ENCODE measurements around the gene GRID2. TPM values are rescaled to one million over a fixed set of nuclear protein-coding genes. Genes with fewer than 3 reads are reported as not detected.

GRID2 gene
- total and polyA plus RNA-seq, 2 of the 4 experiments (the other 2 are of a cell fraction) = under 0.01 TPM; not detected in 1

DNA sequence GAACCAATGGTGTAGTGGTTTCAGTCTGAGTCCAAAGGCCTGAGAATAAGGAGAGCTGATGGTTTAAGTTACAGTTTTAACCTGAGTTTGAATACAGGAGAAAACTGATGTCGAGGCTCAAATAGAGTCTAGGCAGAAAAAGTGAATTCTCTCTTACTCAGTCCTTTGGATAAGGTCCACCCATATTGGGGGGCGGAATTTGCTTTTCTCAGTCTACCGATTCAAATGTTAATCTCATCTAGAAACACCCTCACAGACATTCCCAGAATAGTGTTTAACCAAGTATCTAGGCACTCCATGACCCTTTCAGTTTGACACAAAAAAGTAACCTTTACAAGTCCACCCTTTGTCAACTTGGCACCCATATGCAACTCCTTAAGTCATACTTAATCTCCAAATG is 216.0 kb downstream of the GRID2 start:
- no peaks in the 10 kb centered on the region for H4K20me1 ChIP-seq (ENCODE audit: insufficient read depth, low read length)
- H2BK15ac ChIP-seq (ENCODE audit: low read depth, low read length) = no peak overlapping the region

More for the DNA sequence above, 216.0 kb downstream of the GRID2 start:
- Histone ChIP-seq H3K27me3 (ENCODE audit: control insufficient read depth, insufficient read depth, low read length) (no peaks in the 10 kb centered on the region), H3K4me3 (ENCODE audit: insufficient read depth, low read depth, low read length) (no peak overlapping the region), H2AK5ac (ENCODE audit: low read depth, low read length) (no peak overlapping the region), H3K79me1 (ENCODE audit: low read depth in 1 of 2, low read length in 2 of 2) (no peaks in the 10 kb centered on the region), H3K9me3 (ENCODE audit: control insufficient read depth, insufficient read depth, low read length) (no peaks in the 10 kb centered on the region), H3K27ac (ENCODE audit: insufficient read depth, low read length) (no peak overlapping the region), H2BK120ac (ENCODE audit: low read depth, low read length) (no peak overlapping the region), H2BK20ac (ENCODE audit: low read depth, low read length) (no peak overlapping the region), H3K36me3 (ENCODE audit: control insufficient read depth, insufficient read depth, low read length) (no peaks in the 10 kb centered on the region), H3K4me2 (ENCODE audit: low read depth, low read length) (no peak overlapping the region), H3K4ac (ENCODE audit: low read depth, low read length) (no peak overlapping the region), H3K14ac (replicated peaks; ENCODE audit: low read depth, low read length) (no peak overlapping the region), H2BK5ac (ENCODE audit: low read depth, low read length, poor library complexity, severe bottlenecking) (no peak overlapping the region), H3K9ac (ENCODE audit: low read depth, low read length) (no peak overlapping the region), H3K4me1 (ENCODE audit: control insufficient read depth, insufficient read depth, low read length) (no peaks in the 10 kb centered on the region), H4K8ac (ENCODE audit: low read depth in 2 of 2, low read length in 2 of 2) (no peak overlapping the region), H3K9me1 (ENCODE audit: insufficient read depth, low read length) (no peaks in the 10 kb centered on the region), H2AK9ac (replicated peaks; ENCODE audit: low read depth, low read length, poor library complexity) (no peak overlapping the region), H4K5ac (ENCODE audit: low read depth, low read length) (no peak overlapping the region), H4K91ac (ENCODE audit: insufficient read depth, low read depth, low read length) (no peak overlapping the region), H2AFZ (replicated peaks; ENCODE audit: low read length, poor library complexity) (no peak overlapping the region), H3K23ac (ENCODE audit: low read depth, low read length) (no peak overlapping the region), H3K18ac (ENCODE audit: low read depth, low read length) (no peak overlapping the region), H3K56ac (ENCODE audit: extremely low read depth, insufficient read depth, low read length) (no peak overlapping the region)
- dilution Hi-C loops (cut with HindIII; ENCODE audit: low sequenced_read_pairs, unreplicated experiment) = no loop called here
- no TSS peak for BruUV-seq (replicated peaks)
- DNase-seq (no peak), ATAC-seq (ENCODE audit: low read depth) (no peak)
- in situ Hi-C loops (cut with MboI; ENCODE audit: low sequenced_read_pairs) = no loop called here
- WGBS, 2 experiments (ENCODE audit: extremely low coverage in 2 of 2, insufficient read length in 1 of 2) = no CpG with 5 or more reads among the region's 3 CpGs
- ChIA-PET POLR2A (ENCODE audit: unreplicated experiment) (no interaction called here), CTCF (no interaction called here)
- TF ChIP-seq RCOR1 (IDR thresholded peaks at IDR 0.05; ENCODE audit: insufficient replicate concordance, low read length) (no peak), SMC3 (IDR thresholded peaks at IDR 0.05; ENCODE audit: low read depth, low read length) (no peak), BHLHE40 (IDR thresholded peaks at IDR 0.05; ENCODE audit: low read depth, low read length) (no peak), POLR2A (IDR thresholded peaks at IDR 0.05; ENCODE audit: low read depth, low read length) (no peak), NFE2L2 (IDR thresholded peaks at IDR 0.05; ENCODE audit: low read depth, low read length) (no peak), CEBPB (IDR thresholded peaks at IDR 0.05; ENCODE audit: low read depth, low read length) (no peak), MXI1 (IDR thresholded peaks at IDR 0.05; ENCODE audit: borderline replicate concordance, low read depth, low read length) (no peak), RAD21 (IDR thresholded peaks at IDR 0.05; ENCODE audit: low read length) (no peak)
- TF ChIP-seq, protein P1, sequence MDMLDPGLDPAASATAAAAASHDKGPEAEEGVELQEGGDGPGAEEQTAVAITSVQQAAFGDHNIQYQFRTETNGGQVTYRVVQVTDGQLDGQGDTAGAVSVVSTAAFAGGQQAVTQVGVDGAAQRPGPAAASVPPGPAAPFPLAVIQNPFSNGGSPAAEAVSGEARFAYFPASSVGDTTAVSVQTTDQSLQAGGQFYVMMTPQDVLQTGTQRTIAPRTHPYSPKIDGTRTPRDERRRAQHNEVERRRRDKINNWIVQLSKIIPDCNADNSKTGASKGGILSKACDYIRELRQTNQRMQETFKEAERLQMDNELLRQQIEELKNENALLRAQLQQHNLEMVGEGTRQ (IDR thresholded peaks at IDR 0.05; ENCODE audit: low read depth, low read length) = no peak
- intact Hi-C loops (cut with micrococcal nuclease) = no loop called here
